Endothelial cell of umbilical vein (primary cell): ENCODE measurements around the gene PBXIP1. TPM values are rescaled to one million over a fixed set of nuclear protein-coding genes. Genes with fewer than 3 reads are reported as not detected.
A peak's percentile ranks its signal among the peaks of the same experiment; 100 is the strongest.

Experiments
- BruUV-seq: library from RNA; stranded (reverse); fragments of 400-500 nt; replicated peaks from 2 replicates; lab custom pipeline; 2021; lab: Mats Ljungman, UMichigan
- CTCF ChIA-PET: fragments of 300-600, 350-600 bp; sonication (Branson Sonifier 250); formaldehyde crosslinking; loops from one replicate; lab custom pipeline; 2021; ENCODE audit warnings: antibody characterized with exemption, inconsistent platforms; lab: Charles Lee
- POLR2A ChIA-PET: fragments of 300-600, 350-600 bp; sonication (Branson Sonifier 250); formaldehyde crosslinking; loops from one replicate; lab custom pipeline; 2021; ENCODE audit warnings: antibody characterized with exemption, inconsistent platforms; lab: Charles Lee
- DNase-seq: peaks from one replicate; pipeline ENCODE4 v3.0.0-alpha.2; 2011; ENCODE audit warnings: low read depth, low spot score
- FAIRE-seq: peaks from 2 replicates; lab custom pipeline; 2011; peaks lifted over from hg19 to GRCh38; lab: Jason Lieb, UNC
- H2AFZ ChIP-seq: 2 replicates; pipeline ENCODE4 v1.6.0; 2012; ENCODE audit warnings: low read depth, low read length, control low read depth, inconsistent platforms
- H3K27ac ChIP-seq: 2 replicates; pipeline ENCODE4 v1.5.1; 2011; ENCODE audit warnings: low read depth, mild to moderate bottlenecking, control low read depth, low read length, moderate library complexity; ENCODE audit not compliant: insufficient read depth
- H3K27me3 ChIP-seq, 2 experiments: 2 replicates each; pipeline versions ENCODE4 v1.6.0 to v1.6.1; 2011; ENCODE audit warnings: low read length in 2 of 2, mixed read lengths in 1 of 2; ENCODE audit not compliant: control insufficient read depth in 2 of 2, insufficient read depth in 2 of 2
- H3K36me3 ChIP-seq, 2 experiments: 2 replicates in 1 of 2; 3 replicates in 1 of 2; pipeline ENCODE4 v1.5.1; 2011; ENCODE audit warnings: low read length in 2 of 2, mild to moderate bottlenecking in 1 of 2, moderate library complexity in 1 of 2; ENCODE audit not compliant: control insufficient read depth in 2 of 2, insufficient read depth in 2 of 2; ENCODE audit errors: extremely low read depth in 1 of 2
- H3K4me1 ChIP-seq: 3 replicates; pipeline ENCODE4 v1.5.1; 2011; ENCODE audit warnings: mild to moderate bottlenecking, low read length; ENCODE audit not compliant: control insufficient read depth, insufficient read depth; ENCODE audit errors: extremely low read depth
- H3K4me2 ChIP-seq: 2 replicates; pipeline ENCODE4 v1.6.1; 2011; ENCODE audit warnings: low read length, control low read depth, mixed read lengths; ENCODE audit not compliant: insufficient read depth
- H3K4me3 ChIP-seq, 3 experiments: fragments of 200-600 bp in 1 of 3; sonication (generic), shearing (Covaris generic) in 1 of 3; replicated peaks in 1 of 3; 2 replicates each; pipeline ENCODE4 v1.5.1; 2011 to 2016; ENCODE audit warnings: control low read depth in 3 of 3, low read length in 3 of 3, mild to moderate bottlenecking in 2 of 3, inconsistent platforms in 1 of 3, low read depth in 1 of 3, moderate library complexity in 1 of 3; ENCODE audit not compliant: insufficient read depth in 1 of 3
- H3K79me2 ChIP-seq: 2 replicates; pipeline ENCODE4 v1.6.0; 2012; ENCODE audit warnings: low read length, inconsistent platforms; ENCODE audit not compliant: control insufficient read depth, insufficient read depth
- H3K9ac ChIP-seq: replicated peaks from 2 replicates; pipeline ENCODE3; 2011; ENCODE audit warnings: low read length, control low read depth; ENCODE audit not compliant: insufficient read depth; ENCODE audit errors: extremely low read depth
- H3K9me1 ChIP-seq: replicated peaks from 3 replicates; pipeline ENCODE4 v1.6.0; 2011; ENCODE audit warnings: mild to moderate bottlenecking, low read length; ENCODE audit not compliant: control insufficient read depth, insufficient read depth; ENCODE audit errors: extremely low read depth
- H3K9me3 ChIP-seq: replicated peaks from 2 replicates; pipeline ENCODE4 v1.5.1; 2012; ENCODE audit warnings: low read length, inconsistent platforms; ENCODE audit not compliant: control insufficient read depth, insufficient read depth
- H4K20me1 ChIP-seq: replicated peaks from 2 replicates; pipeline ENCODE3; 2011; ENCODE audit warnings: mild to moderate bottlenecking, low read length; ENCODE audit not compliant: control insufficient read depth, insufficient read depth; ENCODE audit errors: extremely low read depth
- FOS ChIP-seq: IDR thresholded peaks from 2 replicates; pipeline ENCODE4 v1.6.1; 2011; ENCODE audit warnings: mild to moderate bottlenecking, low read length, moderate library complexity, borderline replicate concordance; ENCODE audit not compliant: insufficient read depth
- dilution Hi-C: fragments of 300-500 bp; cut with MboI; formaldehyde crosslinking; loops from one replicate; pipeline ENCODE4 v1.15.0; 2019; ENCODE audit warnings: low sequenced_read_pairs; ENCODE audit not compliant: extremely low pct_ligation_motif_present
- intact Hi-C: fragments of 100-400 bp; cut with micrococcal nuclease; formaldehyde crosslinking; loops from one replicate; pipeline ENCODE4 v1.10.0; 2022
- polyA plus RNA-seq, 4 experiments: library from polyadenylated mRNA; depleted of rRNA in 3 of 4; stranded (reverse) in 3 of 4; unstranded in 1 of 4; fragments of >200 nt; gene quantifications; 2 replicates each; pipeline versions ENCODE4 v1.2.1 to v1.2.3, GENCODE V29; 2011 to 2012; ENCODE audit warnings: missing spikeins in 1 of 4
- total RNA-seq: library from RNA; stranded (reverse); gene quantifications from 2 replicates; pipeline ENCODE4 v1.2.3, GENCODE V29; 2021
- TF ChIP-seq, protein P1 (sequence below), 2 donors: IDR thresholded peaks; 1 replicate in 1 of 2; 2 replicates in 1 of 2; pipeline ENCODE4 v1.5.1; 2011; ENCODE audit warnings: low read length in 2 of 2, mild to moderate bottlenecking in 2 of 2, moderate library complexity in 2 of 2, control low read depth in 1 of 2, inconsistent platforms in 1 of 2, low read depth in 1 of 2; ENCODE audit not compliant: insufficient read depth in 1 of 2; ENCODE audit errors: extremely low read depth in 1 of 2

Gene PBXIP1
- total and polyA plus RNA-seq, 2 donors (not counting 3 experiments of a cell fraction or from before 2014, with no cell fraction given), result 49.4 to 54.7 TPM

DNA sequence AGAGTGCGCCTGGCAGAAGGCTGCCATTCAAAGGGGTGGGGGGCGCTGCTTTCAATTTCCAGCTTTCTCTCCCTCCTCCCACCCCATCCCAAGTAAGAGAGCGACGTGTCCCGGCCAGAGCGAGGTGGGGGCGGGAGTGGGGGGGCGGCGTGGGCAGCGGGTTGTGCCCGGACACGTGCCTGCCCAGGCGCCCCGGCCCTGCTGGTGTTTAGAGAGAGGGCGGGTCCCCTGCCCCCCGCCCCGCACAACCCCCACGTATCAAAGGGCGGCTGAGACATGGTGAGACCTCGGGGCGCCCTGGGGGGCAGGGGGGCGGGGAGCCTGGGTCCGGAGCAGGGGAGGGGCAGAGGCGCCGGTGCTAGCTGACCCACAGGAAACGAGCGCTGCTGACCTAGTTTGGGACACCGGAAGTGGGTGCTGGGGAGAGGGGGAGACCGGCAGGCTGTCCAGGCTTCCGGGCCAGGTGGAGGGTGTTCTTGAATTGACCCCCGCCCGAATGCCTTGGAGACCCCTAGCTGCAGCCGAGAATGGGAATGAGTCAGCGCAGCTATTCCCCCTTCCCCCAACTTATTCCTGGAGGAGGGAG is 48.0 kb upstream of the PBXIP1 start:
- no TSS peak for BruUV-seq

More for the DNA sequence above, 48.0 kb upstream of the PBXIP1 start:
- Histone ChIP-seq H3K27me3 (no peaks in the 10 kb centered on the region), H3K9ac (peak overlapping the region; percentile 69), H3K79me2 (peaks cover 16% of the 10 kb centered on the region), H3K27ac (peak overlapping the region; percentile 63), H3K4me3 (peak overlapping the region; percentile 53 to 94 (median 65)), H4K20me1 (no peaks in the 10 kb centered on the region), H3K4me1 (peaks cover 25% of the 10 kb centered on the region), H2AFZ (peak overlapping the region; percentile 21), H3K9me1 (no peaks in the 10 kb centered on the region), H3K9me3 (no peaks in the 10 kb centered on the region), H3K36me3 (no peaks in the 10 kb centered on the region), H3K4me2 (peak overlapping the region; percentile 54)
- POLR2A ChIA-PET, result no interaction called here
- dilution Hi-C loops, result no loop called here
- CTCF ChIA-PET, result interaction anchor here (0.7 to 6.5 kb wide), 8 partner anchors 11 to 425 kb away, joined by 3 to 87 read pairs (median 4); partner anchors contain the start of genes ADAM15, FLAD1, PYGO2 and SHC1
- peak; percentile 50 for TF ChIP-seq FOS
- TF ChIP-seq, protein P1, sequence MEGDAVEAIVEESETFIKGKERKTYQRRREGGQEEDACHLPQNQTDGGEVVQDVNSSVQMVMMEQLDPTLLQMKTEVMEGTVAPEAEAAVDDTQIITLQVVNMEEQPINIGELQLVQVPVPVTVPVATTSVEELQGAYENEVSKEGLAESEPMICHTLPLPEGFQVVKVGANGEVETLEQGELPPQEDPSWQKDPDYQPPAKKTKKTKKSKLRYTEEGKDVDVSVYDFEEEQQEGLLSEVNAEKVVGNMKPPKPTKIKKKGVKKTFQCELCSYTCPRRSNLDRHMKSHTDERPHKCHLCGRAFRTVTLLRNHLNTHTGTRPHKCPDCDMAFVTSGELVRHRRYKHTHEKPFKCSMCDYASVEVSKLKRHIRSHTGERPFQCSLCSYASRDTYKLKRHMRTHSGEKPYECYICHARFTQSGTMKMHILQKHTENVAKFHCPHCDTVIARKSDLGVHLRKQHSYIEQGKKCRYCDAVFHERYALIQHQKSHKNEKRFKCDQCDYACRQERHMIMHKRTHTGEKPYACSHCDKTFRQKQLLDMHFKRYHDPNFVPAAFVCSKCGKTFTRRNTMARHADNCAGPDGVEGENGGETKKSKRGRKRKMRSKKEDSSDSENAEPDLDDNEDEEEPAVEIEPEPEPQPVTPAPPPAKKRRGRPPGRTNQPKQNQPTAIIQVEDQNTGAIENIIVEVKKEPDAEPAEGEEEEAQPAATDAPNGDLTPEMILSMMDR (IDR thresholded peaks at IDR 0.05; ENCODE audit: extremely low read depth in 1 of 2, insufficient read depth in 1 of 2, low read depth in 1 of 2, low read length in 2 of 2), result no peak
- peak; percentile 33 for DNase-seq
- intact Hi-C loops, result loop anchor here (2.0 to 5.0 kb wide), 2 partner anchors 41 to 447 kb away; partner anchors contain the start of gene UBE2Q1
- no peak for FAIRE-seq
